ENCODE data around the gene LEF1.

LEF1 gene

DNA sequence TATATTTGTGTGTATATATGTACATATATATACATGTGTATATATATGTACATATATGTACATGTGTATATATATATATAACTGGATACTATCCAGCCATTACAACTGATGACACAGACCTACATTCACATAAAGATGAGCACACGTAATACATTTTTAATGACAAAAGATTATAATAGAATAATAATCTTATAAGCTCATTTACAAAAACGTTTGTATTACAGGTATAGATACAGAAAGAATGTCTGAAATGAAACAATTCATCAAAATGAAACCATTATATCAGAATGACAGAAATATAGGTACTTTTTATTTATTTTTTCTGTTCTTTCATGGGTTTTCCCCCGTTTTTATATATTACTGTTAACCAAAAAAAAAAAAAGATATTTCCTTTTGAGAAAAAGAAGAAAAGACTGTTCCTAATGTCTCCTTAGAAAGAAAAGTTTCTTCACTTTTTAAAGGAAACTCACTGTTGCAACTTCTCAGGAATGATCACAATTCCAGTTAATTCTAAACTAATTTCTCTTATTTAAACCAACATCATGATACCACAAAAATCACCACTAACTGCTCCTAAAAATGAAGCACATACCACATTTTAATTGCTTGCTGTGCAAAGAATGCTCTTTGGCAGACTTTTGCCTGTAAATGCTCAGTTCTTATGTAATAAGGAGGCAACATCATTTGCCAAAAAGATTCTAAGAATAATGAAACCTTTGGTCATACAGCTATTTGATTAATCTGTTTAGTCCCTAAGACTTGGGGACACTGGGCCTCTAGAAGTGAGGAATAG lies 18.9 kb downstream of the LEF1 start:
- DNase-seq (ENCODE audit: low read depth in 2 of 2): no peak

DNA sequence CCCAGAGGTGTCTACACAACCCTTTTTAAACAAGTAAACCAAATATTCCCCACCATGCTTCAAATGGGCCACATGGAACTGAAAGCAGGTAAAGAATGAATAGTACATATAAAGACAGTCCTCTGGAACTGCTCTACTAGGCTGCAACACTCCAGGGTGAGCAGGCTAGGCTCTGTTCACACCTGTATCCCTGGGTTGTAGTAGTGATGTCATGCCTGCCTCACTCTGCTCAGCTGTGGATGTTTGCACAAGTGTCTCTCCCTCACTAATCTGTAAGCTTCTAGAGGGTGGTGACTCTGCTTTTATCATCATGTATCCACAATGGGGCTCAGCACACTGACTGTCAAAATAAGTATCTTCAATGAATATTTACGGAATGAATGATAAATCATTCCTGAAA lies 20.4 kb downstream of the LEF1 start:
- no peak for DNase-seq (ENCODE audit: low read depth in 2 of 2)

DNA sequence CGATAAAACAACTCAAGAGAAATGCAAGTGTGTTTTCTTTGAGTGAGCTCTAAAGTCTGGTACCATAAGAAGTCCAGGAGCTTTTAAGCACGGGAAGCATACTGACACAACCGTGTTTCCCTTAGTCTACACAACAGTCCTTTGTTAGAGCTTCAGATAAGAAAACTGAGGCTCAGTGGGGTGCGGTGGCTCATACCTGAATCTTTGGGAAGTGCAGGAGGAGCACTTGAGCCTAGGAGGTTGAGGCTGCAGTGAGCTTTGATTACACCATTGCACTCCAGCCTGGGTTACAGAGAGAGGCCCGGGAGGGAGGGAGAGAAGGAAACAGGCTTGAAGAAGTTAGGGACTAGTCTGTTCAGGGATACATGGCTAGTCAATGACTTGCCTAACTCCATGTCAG lies 21.9 kb downstream of the LEF1 start:
- DNase-seq (ENCODE audit: low read depth in 2 of 2): no peak

DNA sequence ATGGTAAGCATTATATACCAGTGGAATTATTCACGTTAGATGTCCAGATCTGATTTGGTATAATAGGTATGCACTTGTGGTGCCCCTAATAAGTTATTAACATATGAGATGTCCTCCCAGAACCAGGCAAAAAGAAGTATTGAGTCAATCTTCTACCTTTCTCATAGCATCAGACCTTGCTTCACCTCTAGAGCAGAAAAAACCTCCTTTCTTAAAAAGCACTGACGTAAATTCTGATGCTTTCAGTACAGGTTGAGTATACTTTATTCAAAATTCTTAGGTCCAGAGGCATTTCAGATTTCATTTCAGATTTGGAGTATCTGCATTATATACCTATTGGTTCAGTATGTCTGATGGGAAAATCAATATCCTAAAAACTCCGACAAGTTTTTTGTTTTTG lies 22.4 kb downstream of the LEF1 start:
- DNase-seq (ENCODE audit: low read depth in 2 of 2): no peak

DNA sequence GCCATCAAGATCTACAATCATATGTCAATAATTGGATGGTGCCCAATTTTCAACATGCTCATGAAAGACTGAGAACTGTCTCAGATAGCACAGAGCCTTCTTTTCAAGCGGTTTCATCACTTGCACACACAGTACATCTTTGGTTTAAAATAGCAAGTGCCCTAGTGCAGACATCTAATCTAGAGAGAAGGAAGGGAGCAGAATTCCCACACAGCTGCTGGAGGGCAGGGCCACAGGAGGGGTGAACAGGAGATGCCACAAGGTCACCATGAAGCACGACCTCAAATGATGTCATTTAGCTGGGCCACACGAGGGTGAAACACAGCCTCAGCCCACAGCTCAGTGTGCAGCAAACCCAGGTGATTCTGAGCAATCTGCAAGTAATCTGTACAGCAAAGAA lies 24.3 kb downstream of the LEF1 start:
- DNase-seq (ENCODE audit: low read depth in 2 of 2): no peak

DNA sequence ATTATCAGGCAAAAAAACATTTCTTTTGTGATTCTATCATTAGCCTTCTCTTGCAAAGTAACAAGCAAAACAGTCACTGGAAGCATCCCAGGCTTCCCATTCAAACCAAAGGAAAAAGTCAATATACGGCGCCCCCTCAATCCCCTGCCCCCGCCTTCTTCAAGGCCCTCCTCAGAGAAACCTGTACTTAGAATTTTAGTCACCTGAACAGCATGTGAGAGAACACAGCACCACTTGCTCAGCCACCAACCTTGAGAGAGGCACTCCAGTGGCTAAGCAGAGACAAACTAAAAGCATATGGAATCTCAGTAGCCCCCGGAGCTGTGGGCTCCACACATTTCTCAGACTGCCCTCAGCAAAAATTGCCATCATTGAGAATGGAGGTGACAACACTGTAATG lies 25.2 kb downstream of the LEF1 start:
- no peak for DNase-seq (ENCODE audit: low read depth in 2 of 2)

DNA sequence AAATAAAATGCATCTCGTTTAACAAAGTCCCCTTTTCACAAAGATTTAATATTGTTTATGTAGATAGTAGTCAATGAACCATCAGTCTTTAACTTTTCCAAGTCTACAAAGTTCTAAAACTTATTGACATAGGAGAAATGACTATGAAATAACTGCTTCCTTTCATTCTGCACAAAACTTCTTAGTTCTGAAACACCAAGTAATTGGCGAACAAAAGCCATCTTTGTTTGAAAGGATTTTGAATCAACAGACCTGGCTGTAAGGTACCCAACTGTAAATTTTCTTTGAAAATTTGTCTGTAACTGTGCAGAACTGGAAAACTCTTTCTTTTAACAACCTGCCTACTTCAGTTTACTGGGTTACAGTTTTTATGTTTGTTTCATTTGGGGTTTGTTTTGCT lies 25.9 kb downstream of the LEF1 start:
- DNase-seq (ENCODE audit: low read depth in 2 of 2): no peak

DNA sequence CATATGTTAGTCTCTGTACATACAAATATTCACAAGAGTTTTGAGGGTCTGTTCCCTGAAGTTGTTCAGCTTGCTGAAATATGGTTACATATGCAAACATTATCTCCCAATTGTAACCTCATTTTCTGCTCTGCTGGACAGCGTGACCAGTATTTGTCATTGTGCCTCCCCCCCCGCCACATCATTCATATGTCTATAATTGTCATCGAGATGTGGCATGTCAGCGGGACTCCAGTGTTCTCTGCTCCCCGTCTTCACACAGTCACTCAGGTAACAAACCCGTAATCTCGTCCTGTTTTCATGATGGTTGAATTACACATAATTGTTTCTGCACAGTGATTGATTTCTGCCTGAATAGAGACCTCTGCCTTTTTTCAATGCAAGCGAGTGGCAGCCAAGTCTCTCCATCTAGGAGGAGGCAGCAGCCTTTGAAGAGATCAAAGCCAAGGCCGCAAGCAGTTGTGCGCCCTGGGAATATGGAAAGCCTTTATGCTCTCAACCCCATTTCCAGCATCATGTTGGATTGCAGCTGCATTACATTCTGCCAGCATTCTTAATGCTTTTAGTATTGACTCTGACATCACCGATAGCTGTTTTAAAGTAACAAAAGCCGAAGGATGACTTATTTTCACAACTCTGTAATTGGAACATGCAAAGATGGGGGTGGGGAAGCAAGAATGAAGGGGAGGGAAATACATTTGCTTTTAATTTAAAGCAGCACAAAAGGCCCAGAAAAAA lies 27.4 kb downstream of the LEF1 start:
- DNase-seq (ENCODE audit: low read depth in 2 of 2): no peak

DNA sequence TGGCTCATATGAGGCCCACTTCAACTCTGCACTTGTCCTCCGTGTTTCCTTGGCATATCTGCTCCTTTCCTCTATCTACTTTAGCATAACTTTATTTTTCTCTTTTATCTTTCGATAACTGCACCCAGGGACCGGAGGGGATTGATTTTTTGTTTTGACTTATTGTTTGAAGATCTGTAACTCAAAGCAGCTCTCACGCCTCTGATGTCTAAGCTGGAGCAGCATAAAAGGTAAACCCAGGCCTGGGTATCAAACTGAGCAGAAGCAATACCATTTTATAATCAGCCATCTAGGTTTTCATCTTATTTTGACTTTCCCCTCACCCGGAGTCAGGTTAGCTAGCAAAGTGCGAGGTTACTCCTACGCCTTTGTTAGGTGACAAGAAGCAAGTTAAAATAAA lies 28.4 kb downstream of the LEF1 start:
- DNase-seq (ENCODE audit: low read depth in 2 of 2): no peak

DNA sequence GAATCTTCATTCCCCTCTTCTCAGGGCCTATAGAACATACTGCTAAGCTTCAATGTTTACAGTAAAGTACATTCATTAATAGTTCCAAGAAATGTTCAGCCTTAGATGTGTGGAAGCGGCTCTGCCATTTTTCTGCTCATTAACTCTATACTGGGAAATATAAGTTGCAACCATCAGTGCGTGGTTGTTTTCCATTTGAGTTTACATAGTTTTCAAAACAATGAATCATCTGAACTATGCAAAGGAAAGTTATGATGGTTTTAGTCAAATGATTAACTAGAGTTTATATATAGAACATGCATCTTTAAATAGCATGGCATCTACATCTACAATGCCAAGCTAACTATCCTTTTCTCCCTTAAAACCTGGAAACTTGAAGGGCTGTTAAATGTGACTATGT lies 29.6 kb downstream of the LEF1 start:
- DNase-seq (ENCODE audit: low read depth in 2 of 2): no peak

DNA sequence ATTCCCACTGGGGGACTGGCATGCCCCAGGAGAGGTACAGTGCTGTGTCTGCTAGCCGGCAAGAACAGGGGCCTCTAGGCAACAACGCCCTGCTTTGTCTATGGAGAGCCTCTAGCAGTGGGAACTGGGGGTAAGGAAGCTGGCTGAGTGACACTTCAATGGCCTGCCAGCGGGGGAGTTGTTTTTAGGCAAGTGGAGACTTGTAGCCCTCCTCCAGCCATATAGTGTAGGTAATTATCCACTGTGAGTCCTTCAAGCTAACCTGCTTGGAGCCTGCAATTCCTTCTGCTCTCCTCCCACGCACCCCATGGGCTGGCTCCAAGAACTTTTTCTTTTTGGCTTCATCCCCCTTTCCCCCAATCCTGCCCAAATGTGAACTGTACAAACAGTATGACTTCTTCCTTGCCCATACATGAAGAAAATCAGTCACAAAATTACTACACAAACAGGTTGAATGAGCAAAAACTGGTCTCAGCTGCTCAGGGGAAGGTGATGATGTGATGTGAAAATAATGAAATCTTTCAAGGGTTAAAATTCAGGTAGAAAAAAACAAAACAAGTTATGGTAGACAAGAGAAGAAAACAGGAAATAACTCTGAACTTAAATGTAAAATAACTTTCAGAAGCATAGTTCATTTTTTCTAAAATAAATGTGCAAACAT lies 33.1 kb downstream of the LEF1 start:
- no peak for DNase-seq (ENCODE audit: low read depth in 2 of 2)

DNA sequence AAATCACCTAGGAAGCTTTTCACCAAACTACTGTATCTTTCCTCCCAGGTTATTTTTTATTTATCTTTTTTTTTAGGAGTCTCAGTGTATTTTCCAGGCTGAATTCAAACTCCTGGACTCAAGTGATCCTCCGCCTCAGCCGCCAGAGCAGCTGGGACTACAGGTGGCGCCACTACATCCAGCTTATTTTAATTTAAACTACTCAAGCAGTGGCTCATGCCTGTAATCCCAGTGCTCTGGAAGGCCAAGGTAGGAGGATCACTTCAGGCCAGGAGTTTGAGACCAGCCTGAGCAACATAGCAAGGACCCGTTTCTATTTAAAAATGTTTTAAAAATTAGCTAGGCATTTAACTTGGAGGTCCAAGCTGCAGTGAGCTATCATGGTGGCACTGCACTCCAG lies 37.8 kb downstream of the LEF1 start:
- DNase-seq (ENCODE audit: low read depth in 2 of 2): no peak

DNA sequence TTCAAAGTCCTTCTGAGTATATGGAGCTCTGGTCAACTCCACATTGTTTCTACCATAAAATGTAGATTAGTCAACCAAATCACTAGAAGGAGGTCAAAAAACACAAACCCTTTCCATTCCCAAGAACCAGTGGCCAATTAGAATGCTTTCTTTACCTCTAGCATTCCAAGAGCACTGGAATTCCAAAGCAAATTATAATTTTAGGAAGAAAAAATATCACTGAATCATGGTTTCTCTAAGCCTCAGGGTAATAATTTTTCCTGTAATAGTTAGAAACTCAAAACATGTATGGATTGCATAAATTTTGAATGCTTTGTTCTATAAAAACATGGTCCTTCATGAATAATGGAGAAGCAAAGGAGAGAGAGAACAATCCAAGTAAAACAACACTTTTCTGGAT lies 39.5 kb downstream of the LEF1 start:
- no peak for DNase-seq (ENCODE audit: low read depth in 2 of 2)

DNA sequence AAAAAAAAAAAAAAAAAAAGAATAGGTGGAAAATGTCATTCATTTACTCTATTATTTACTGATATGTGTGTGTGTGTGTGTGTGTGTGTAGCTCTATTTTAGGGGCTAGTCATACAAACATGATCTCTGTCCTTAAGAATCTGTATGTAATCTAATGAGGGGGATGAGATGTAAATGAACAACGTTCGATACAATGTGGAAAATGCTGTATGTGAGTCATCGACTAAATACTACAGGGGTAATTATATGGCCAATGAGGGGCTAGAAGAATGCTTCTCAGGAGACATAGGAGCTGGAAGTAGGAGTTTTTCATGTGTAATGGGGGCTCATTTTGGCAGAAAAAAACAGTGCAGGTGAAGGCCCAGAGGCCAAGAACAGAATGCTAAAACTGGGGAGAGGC lies 41.9 kb downstream of the LEF1 start:
- no peak for DNase-seq (ENCODE audit: low read depth in 2 of 2)

DNA sequence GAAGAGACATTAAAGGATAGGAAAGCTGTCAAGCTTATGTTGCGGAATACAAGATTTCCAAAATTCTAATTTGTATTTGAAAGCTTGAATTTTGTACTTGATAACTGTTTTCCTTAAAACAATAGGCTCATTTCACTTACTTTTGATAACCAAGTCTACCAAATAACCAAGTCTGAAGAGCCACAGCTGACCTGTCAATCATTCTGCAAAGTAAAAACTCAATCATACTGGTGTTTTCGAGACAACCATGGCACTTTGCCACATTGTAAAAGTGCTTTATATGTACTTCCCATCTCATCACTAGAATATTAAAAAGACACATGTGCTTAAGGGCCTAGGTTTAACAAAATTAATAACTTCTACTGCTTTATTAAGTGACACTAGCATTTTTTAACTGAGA lies 47.9 kb downstream of the LEF1 start:
- no peak for DNase-seq (ENCODE audit: low read depth in 2 of 2)

DNA sequence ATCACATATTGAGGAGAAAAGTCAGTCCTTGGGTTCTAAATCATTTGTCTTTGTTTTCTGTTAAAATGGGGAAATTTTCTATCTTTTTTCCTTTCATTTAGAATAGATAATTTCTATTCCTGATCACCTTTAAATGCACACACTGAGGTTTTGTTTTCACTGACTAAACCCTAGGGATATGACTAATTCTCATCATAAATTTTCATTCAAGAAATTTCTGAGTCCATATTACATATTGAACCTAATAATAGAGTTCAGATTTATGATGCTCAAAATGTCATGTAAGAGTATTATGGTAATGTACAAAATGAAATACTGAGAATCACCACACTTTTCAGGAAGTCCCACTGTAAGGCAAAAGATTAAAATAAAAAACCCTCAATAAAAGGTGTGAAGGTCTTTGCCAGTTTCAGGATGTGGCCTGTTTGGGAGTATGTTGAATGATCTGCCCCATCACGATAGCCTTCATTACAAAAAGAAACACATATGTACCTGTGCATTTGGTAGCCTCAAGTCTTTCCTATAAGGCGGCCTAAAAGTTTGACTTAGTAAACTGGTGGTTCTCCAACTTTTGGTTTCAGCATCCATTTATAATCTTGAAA lies 49.4 kb downstream of the LEF1 start:
- DNase-seq (ENCODE audit: low read depth in 2 of 2): no peak

DNA sequence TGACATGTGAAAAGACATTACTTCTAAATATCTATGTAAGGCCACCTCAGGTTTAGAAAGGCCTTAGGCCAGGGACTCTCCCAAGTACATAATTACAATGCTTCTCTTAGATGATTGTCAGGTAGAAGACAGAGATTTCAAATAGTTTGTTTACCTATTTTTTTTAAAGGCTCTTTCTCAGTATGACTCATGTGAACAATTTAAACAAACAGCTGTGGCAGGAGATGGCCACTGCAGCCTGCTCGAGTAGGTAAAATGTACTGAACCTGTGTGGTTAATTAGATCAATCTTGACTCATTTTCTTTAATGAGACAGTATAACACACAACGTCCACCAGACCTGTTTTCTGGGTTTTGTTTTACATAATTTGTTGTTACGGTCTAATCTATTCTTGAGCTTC lies 50.2 kb downstream of the LEF1 start:
- no peak for DNase-seq (ENCODE audit: low read depth in 2 of 2)

DNA sequence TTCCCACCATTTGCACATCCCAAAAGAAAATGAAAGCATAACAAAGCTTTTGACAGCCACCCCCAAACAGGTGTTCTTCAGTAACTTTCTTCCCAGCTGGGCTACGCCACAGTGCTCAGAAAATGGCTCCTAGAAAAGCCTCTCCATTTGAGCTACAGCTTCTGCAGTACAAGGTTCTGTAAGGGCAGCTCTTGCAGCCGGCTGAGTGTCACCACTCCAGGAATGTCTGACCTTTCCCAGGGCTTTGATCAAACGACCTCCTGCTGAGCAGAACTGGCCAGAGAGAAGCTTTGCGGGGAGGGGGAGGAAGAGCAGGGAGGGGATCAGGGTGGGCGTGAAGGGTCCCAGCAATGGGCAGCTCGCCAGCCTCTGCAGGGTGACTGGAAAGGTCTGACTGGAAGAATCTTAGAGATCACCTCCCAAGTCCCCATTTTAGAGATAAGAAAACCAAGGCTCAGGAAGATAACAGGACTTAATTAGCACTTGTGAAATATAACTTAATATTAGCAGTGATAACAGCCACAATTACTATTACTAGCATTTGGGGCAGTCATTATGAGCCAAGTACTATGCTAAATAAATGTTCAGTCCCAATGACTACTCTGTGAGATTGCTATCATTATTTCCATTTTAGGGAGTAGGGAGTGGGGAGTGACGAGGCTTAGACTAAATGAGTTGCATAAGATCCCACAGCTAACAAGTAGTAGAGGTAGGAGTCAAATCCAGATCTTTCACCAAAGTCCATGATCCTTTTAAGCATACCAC lies 51.1 kb downstream of the LEF1 start:
- DNase-seq (ENCODE audit: low read depth in 2 of 2): no peak

DNA sequence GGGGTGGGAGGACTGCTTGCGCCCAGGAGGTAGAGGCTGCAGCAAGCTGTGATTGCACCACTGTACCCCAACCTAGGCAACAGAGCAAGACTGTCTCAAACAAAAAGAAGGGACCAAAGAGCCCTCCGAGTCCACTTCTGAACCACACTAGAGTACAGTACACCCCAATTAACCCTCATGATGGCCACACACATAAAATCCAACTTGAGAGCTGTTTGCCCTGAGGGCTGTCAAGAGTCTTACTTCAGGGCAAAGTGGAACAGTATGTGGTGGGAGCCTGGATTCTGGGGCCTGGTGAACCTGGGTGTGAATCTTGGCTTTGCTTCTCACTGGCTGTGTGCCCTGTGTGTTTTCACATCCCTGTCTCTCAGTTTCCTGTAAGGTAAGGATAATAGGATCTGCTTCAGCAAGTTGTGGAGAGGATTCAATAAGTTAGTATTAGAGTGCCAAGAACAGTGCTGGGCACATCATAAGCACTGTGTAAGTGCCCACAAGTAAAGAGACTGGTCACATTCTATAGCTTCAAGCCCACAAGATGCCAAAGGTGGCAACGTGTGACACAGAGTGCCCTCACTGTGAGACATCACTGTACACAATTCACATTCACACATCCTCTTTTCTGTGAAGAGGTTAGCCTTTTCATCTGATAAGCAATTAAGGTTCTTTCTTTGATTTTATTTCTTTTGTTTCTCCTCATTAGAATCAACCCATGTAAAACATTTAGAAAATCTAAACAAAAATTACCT lies 52.1 kb downstream of the LEF1 start:
- no peak for DNase-seq (ENCODE audit: low read depth in 2 of 2)

DNA sequence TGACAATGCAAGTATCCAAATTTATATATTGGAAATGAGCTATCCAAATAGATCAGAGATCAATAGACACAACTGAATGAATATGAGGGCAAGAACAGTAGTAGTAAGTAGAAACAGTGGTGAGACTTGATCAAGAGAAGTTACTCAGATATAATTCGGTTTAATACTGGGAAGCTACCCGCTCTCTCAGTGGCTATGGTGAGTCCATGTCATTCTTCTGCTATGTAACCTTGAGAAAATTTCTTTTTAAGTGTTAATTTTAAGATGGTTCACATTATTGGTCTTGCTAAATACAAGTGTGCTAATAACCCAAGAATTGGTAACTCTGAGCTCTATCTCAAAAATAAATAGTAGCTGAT lies 53.6 kb downstream of the LEF1 start:
- DNase-seq (ENCODE audit: low read depth in 2 of 2): no peak

DNA sequence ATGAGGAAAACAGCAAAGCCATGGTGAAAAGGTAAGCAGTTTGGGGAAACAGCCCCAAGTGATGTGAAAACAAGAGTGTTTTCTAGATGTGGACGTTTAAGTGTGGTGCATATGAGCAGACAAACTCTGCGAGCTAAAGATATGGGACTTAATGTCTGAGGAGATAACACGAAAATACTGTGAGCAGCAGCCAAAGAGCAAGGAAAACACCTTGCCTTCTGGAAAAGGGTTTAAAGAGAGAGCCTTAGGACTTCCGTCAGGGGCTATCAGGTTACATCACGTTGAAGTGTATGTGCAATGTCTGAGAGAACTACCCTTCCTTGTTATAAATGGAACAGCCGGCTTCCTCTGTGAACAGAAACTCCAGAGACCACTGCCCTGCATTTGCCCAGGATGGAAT lies 54.2 kb downstream of the LEF1 start:
- DNase-seq (ENCODE audit: low read depth in 2 of 2): no peak
